Prostate gland (tissue), 2 donors: ENCODE data around the gene PCNX1. TPM values are rescaled to one million over a fixed set of nuclear protein-coding genes. Genes with fewer than 3 reads are reported as not detected.

Experiments
- DNase-seq: peaks from one replicate; pipeline ENCODE4 v3.0.0-alpha.2; 2019; ENCODE audit warnings: low spot score
- H3K27ac ChIP-seq, 2 donors: fragments of 200-600 bp; sonication (generic); 2 replicates each; pipeline ENCODE4 v1.5.1; 2017 to 2019
- H3K27me3 ChIP-seq: fragments of 200-600 bp; sonication (generic); replicated peaks from 2 replicates; pipeline ENCODE4 v1.5.1; 2019; ENCODE audit not compliant: insufficient read depth
- H3K36me3 ChIP-seq, 2 donors: fragments of 200-600 bp; sonication (generic); 1 replicate in 1 of 2; 2 replicates in 1 of 2; pipeline versions ENCODE4 v1.5.1 to v1.8.1; 2017 to 2019
- H3K4me1 ChIP-seq: fragments of 200-600 bp; sonication (generic); replicated peaks from 2 replicates; pipeline ENCODE4 v1.5.1; 2019
- H3K4me3 ChIP-seq, 2 donors: fragments of 200-600 bp; sonication (generic); 2 replicates each; pipeline ENCODE4 v1.5.1; 2017 to 2019
- H3K9me3 ChIP-seq: fragments of 200-600 bp; sonication (generic); 2 replicates; pipeline ENCODE4 v1.5.1; 2017
- POLR2A ChIP-seq: fragments of 450-650 bp; IDR thresholded peaks from one replicate; pipeline ENCODE4 v1.6.1; 2016; ENCODE audit warnings: antibody characterized with exemption, mild to moderate bottlenecking
- POLR2AphosphoS5 ChIP-seq: sonication (generic); formaldehyde crosslinking; IDR thresholded peaks from one replicate; pipeline ENCODE4 v1.6.1; 2017; ENCODE audit warnings: antibody characterized with exemption
- WGBS: methylation state at CpG from one replicate; pipeline ENCODE4 v1.1.5; 2018; 5-methylcytosine and 5-hydroxymethylcytosine counted together
- intact Hi-C: fragments of 100-400 bp; cut with DNase I; formaldehyde crosslinking; loops from one replicate; pipeline ENCODE4 v1.14.2; 2022
- total RNA-seq, 2 donors: library from RNA; depleted of rRNA; stranded (reverse); fragments of >200 nt; gene quantifications; one replicate each; pipeline ENCODE4 v1.1.0, GENCODE V29; 2016
- TF ChIP-seq, protein P1 (sequence below), 4 experiments: fragments of 200-600 bp in 2 of 4; fragments of 450-650 bp in 2 of 4; sonication (generic) in 2 of 4; IDR thresholded peaks; 1 replicate in 3 of 4; 2 replicates in 1 of 4; pipeline ENCODE4 v1.5.1; 2016 to 2019; ENCODE audit warnings: antibody characterized with exemption in 4 of 4, mild to moderate bottlenecking in 2 of 4, moderate library complexity in 2 of 4

The PCNX1 gene
- total RNA-seq, 2 donors from 2014 or later: 24.5 to 66.5 TPM

DNA sequence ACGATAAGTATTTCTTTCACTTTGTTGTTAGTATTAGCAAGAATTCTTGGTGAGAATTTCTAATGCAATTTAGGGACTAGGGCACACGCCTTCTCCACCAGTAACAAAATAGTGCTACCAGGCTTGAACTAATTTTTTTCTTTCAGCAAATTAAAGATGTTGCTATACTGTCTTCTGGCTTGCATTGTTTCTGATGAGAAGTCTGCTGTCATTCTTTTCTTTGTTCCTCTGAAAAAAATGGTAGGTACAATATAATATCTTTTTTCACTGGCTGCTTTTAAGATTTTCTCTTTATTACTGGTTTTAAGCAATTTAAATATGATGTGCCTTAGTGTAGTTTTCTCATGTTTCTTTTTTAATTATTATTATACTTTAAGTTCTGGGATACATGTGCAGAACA is 171.2 kb downstream of the PCNX1 start:
- no peak overlapping the region for H3K4me3 ChIP-seq
- TF ChIP-seq POLR2AphosphoS5: no peak
- TF ChIP-seq, protein P1, sequence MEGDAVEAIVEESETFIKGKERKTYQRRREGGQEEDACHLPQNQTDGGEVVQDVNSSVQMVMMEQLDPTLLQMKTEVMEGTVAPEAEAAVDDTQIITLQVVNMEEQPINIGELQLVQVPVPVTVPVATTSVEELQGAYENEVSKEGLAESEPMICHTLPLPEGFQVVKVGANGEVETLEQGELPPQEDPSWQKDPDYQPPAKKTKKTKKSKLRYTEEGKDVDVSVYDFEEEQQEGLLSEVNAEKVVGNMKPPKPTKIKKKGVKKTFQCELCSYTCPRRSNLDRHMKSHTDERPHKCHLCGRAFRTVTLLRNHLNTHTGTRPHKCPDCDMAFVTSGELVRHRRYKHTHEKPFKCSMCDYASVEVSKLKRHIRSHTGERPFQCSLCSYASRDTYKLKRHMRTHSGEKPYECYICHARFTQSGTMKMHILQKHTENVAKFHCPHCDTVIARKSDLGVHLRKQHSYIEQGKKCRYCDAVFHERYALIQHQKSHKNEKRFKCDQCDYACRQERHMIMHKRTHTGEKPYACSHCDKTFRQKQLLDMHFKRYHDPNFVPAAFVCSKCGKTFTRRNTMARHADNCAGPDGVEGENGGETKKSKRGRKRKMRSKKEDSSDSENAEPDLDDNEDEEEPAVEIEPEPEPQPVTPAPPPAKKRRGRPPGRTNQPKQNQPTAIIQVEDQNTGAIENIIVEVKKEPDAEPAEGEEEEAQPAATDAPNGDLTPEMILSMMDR (IDR thresholded peaks at IDR 0.05): no peak
- TF ChIP-seq POLR2A: no peak
- no peaks in the 10 kb centered on the region for H3K36me3 ChIP-seq
- no peaks in the 10 kb centered on the region for H3K9me3 ChIP-seq
- intact Hi-C loops: no loop called here
- 100% methylated on average over 2 of the region's 2 CpGs for WGBS
- no peak overlapping the region for H3K27ac ChIP-seq
- no peaks in the 10 kb centered on the region for H3K27me3 ChIP-seq
- no peak for DNase-seq
- no peaks in the 10 kb centered on the region for H3K4me1 ChIP-seq

DNA sequence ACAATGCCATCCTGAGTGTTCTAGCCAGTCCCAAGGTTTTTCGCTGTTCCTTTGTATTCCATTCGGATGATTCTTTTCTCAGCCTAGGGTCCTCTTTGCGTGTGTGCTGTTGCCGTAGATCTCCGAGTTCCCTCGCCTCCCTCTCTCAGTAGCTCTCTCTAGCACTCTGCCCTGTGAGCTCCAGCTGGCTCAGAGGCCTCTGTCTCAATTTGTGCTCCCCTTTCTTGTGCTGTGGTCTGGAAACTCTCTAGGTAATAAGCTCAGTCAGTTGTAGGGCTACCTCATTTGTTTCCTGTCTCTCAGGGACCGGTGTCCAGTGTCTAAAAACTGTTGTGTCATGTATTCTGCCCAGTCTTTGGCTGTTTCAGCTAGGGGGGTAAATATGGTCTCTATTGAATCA is 179.3 kb downstream of the PCNX1 start:
- WGBS: 92% methylated on average over 7 of the region's 7 CpGs
- intact Hi-C loops: no loop called here
- Histone ChIP-seq H3K27me3 (no peaks in the 10 kb centered on the region), H3K4me1 (no peaks in the 10 kb centered on the region), H3K4me3 (no peak overlapping the region), H3K9me3 (no peaks in the 10 kb centered on the region), H3K36me3 (no peaks in the 10 kb centered on the region), H3K27ac (no peak overlapping the region)
- no peak for TF ChIP-seq POLR2AphosphoS5
- TF ChIP-seq POLR2A: no peak
- no peak for DNase-seq

DNA sequence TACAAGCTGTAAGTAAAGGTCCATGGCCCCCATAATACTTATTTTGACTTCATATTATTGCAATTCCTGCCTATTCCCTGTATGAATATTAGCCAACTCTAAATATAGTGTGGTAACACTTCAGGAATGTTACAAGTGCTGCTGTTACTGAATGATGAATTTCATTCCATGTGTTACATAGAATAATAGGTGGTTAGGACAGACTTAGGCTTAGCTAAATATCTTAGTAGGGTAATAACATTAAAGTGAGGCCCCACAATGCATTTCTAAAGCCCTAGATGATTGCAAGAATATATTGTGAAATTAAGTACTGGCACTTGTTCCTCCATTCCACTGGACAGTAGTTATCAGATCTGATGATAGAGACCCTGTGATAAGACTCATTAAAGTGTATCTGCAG is 182.7 kb downstream of the PCNX1 start:
- no peaks in the 10 kb centered on the region for H3K36me3 ChIP-seq

DNA sequence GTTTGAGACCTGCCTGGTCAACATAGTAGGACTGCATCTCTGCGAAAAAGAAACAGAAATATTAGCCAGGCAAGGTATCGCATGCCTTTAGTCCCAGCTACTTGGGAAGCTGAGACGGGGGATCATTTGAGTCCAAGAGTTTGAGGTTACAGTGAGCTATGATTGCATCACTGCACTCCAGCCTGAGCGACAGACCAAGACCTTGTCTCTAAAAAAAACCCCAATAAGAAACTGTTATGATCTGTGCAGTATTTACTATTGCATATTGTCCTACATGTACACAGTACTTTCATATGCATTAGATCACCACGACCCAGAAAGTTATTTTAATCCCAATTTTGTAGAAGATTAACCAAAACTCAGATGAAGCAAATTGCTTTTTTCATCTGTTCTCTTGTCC is 187.5 kb downstream of the PCNX1 start:
- H3K9me3 ChIP-seq: no peaks in the 10 kb centered on the region
- no peak overlapping the region for H3K27ac ChIP-seq
- TF ChIP-seq POLR2AphosphoS5 (no peak), POLR2A (no peak)
- TF ChIP-seq, protein P1 (IDR thresholded peaks at IDR 0.05): no peak
- DNase-seq: no peak
- H3K36me3 ChIP-seq: no peaks in the 10 kb centered on the region
- H3K27me3 ChIP-seq: no peaks in the 10 kb centered on the region
- no peaks in the 10 kb centered on the region for H3K4me1 ChIP-seq
- H3K4me3 ChIP-seq: no peak overlapping the region
- intact Hi-C loops: no loop called here
- 77% methylated on average over 5 of the region's 5 CpGs for WGBS

More for the DNA sequence above, 182.7 kb downstream of the PCNX1 start:
- Histone ChIP-seq H3K4me3 (no peak overlapping the region), H3K27me3 (no peaks in the 10 kb centered on the region), H3K27ac (no peak overlapping the region), H3K4me1 (no peaks in the 10 kb centered on the region), H3K9me3 (no peaks in the 10 kb centered on the region)
- DNase-seq: no peak
- intact Hi-C loops: no loop called here
- TF ChIP-seq, protein P1 (IDR thresholded peaks at IDR 0.05): no peak
- TF ChIP-seq POLR2A (no peak), POLR2AphosphoS5 (no peak)

DNA sequence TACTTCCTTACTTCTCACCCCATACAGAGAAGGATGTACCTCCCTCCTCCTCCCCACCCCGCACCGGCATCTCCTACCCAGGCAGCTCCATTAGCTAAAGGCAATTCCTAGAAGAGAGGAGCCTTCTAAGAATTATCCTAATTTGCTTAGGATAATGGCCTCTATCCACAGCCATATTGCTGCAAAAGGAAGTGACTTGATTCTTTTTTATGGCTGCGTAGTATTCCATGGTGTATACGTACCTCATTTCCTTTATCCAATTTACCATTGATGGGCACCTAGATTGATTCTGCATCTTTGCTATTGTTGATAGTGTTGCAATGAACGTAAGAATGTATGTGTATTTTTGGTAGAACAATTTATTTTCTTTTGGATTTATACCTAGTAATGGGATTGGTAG is 189.7 kb downstream of the PCNX1 start:
- no peaks in the 10 kb centered on the region for H3K36me3 ChIP-seq
- no peak for DNase-seq
- no peaks in the 10 kb centered on the region for H3K9me3 ChIP-seq
- no peaks in the 10 kb centered on the region for H3K4me1 ChIP-seq
- TF ChIP-seq POLR2AphosphoS5 (no peak), POLR2A (no peak)
- TF ChIP-seq, protein P1 (IDR thresholded peaks at IDR 0.05): no peak
- H3K27ac ChIP-seq: no peak overlapping the region
- intact Hi-C loops: no loop called here
- H3K27me3 ChIP-seq: no peaks in the 10 kb centered on the region
- 83% methylated on average over 5 of the region's 5 CpGs for WGBS
- no peak overlapping the region for H3K4me3 ChIP-seq
